HepG2 (cell line): Measurements from ENCODE around the gene PVR.

Source experiments
- CC2D1A ChIP-seq: sonication (generic); formaldehyde crosslinking; IDR thresholded peaks from 2 replicates; pipeline ENCODE4 v1.8.1; 2023; ENCODE audit warnings: mild to moderate bottlenecking, missing genetic modification reagents
- GTF2F1 ChIP-seq: fragments of 150-350 bp; IDR thresholded peaks from 2 replicates; pipeline ENCODE4 v1.6.1; 2014; ENCODE audit warnings: low read length
- NFATC3 ChIP-seq: sonication (generic); formaldehyde crosslinking; IDR thresholded peaks from 2 replicates; pipeline ENCODE4 v1.5.1; 2020; ENCODE audit warnings: mild to moderate bottlenecking, missing genetic modification reagents
- PRDM4 ChIP-seq: sonication (generic); formaldehyde crosslinking; IDR thresholded peaks from 2 replicates; pipeline ENCODE4 v1.9.0; 2021; ENCODE audit warnings: missing genetic modification reagents, borderline replicate concordance
- RAD21 ChIP-seq: fragments of 450-650 bp; formaldehyde crosslinking; IDR thresholded peaks from 2 replicates; pipeline ENCODE4 v1.5.0; 2020; ENCODE audit warnings: mild to moderate bottlenecking
- RBAK ChIP-seq: sonication (generic); formaldehyde crosslinking; IDR thresholded peaks from 2 replicates; pipeline ENCODE4 v1.5.1; 2020; ENCODE audit warnings: mild to moderate bottlenecking, missing genetic modification reagents
- SSRP1 ChIP-seq: IDR thresholded peaks from 2 replicates; pipeline ENCODE4 v1.6.1; 2016; ENCODE audit warnings: control low read depth
- ZNF121 ChIP-seq: sonication (generic); formaldehyde crosslinking; IDR thresholded peaks from 2 replicates; pipeline ENCODE4 v1.5.0; 2020; ENCODE audit warnings: mild to moderate bottlenecking, missing genetic modification reagents
- ZNF224 ChIP-seq: sonication (generic); formaldehyde crosslinking; IDR thresholded peaks from 2 replicates; pipeline ENCODE4 v1.5.0; 2020; ENCODE audit warnings: mild to moderate bottlenecking, missing genetic modification reagents
- ZNF703 ChIP-seq: sonication (generic); formaldehyde crosslinking; IDR thresholded peaks from 2 replicates; pipeline ENCODE4 v1.5.1; 2020; ENCODE audit warnings: missing genetic modification reagents, mild to moderate bottlenecking, moderate library complexity, borderline replicate concordance
- ZSCAN5A ChIP-seq: sonication (generic); formaldehyde crosslinking; IDR thresholded peaks from 2 replicates; pipeline ENCODE4 v1.8.0; 2022; ENCODE audit warnings: mild to moderate bottlenecking, missing genetic modification reagents, borderline replicate concordance

GRCh38 chr19:44608391-44608821, 35.3 kb upstream of the PVR start:
- TF ChIP-seq GTF2F1 (no peak), ZNF703 (CRISPR knock-in tag) (no peak), ZNF121 (CRISPR knock-in tag) (no peak), SSRP1 (CRISPR knock-in tag) (no peak), PRDM4 (CRISPR knock-in tag) (no peak), RBAK (CRISPR knock-in tag) (no peak), RAD21 (CRISPR knock-in tag) (no peak), ZNF224 (CRISPR knock-in tag) (no peak), ZSCAN5A (CRISPR knock-in tag) (no peak), NFATC3 (CRISPR knock-in tag) (no peak), CC2D1A (CRISPR knock-in tag) (no peak)
